ENCODE data around the gene KHK. TPM values are rescaled to one million over a fixed set of nuclear protein-coding genes. Genes with fewer than 3 reads are reported as not detected.
"Not testable (repeated sequence)": the region's sequence is repeated elsewhere in the genome, so short reads cannot be mapped to it uniquely, and the experiment has no call there.

Gene KHK
- total RNA-seq, 6 experiments from 2014 or later, result 101 to 283 (median 206) TPM

- Histone ChIP-seq H3K4me3 (no peak overlapping the region), H3K9me3 (no peaks in the 10 kb centered on the region), H3K27ac (no peak overlapping the region), H3K4me1 (no peaks in the 10 kb centered on the region), H3K36me3 (no peaks in the 10 kb centered on the region), H3K27me3 (no peaks in the 10 kb centered on the region)
- DNase-seq, result no peak
- no peak for ATAC-seq
- 30% methylated on average over 3 of the region's 3 CpGs for WGBS (ENCODE audit: insufficient coverage, low coverage, low lambda C conversion rate, missing lambda C conversion rate)
- intact Hi-C loops (cut with DNase I), result no loop called here
- no peak for TF ChIP-seq POLR2A (IDR thresholded peaks at IDR 0.05)
- TF ChIP-seq, protein P1, sequence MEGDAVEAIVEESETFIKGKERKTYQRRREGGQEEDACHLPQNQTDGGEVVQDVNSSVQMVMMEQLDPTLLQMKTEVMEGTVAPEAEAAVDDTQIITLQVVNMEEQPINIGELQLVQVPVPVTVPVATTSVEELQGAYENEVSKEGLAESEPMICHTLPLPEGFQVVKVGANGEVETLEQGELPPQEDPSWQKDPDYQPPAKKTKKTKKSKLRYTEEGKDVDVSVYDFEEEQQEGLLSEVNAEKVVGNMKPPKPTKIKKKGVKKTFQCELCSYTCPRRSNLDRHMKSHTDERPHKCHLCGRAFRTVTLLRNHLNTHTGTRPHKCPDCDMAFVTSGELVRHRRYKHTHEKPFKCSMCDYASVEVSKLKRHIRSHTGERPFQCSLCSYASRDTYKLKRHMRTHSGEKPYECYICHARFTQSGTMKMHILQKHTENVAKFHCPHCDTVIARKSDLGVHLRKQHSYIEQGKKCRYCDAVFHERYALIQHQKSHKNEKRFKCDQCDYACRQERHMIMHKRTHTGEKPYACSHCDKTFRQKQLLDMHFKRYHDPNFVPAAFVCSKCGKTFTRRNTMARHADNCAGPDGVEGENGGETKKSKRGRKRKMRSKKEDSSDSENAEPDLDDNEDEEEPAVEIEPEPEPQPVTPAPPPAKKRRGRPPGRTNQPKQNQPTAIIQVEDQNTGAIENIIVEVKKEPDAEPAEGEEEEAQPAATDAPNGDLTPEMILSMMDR (IDR thresholded peaks at IDR 0.05), result no peak
Measured at GRCh38 chr2:27105981-27106380, 19.4 kb downstream of the KHK start.

GRCh38 chr2:27108221-27108620 lies 21.6 kb downstream of the KHK start:
- Histone ChIP-seq H3K9me3 (no peaks in the 10 kb centered on the region), H3K27me3 (no peaks in the 10 kb centered on the region), H3K4me1 (no peaks in the 10 kb centered on the region), H3K4me3 (no peak overlapping the region), H3K36me3 (no peaks in the 10 kb centered on the region), H3K27ac (no peak overlapping the region)
- intact Hi-C loops (cut with DNase I), result no loop called here
- 62% methylated on average over 2 of the region's 2 CpGs for WGBS (ENCODE audit: insufficient coverage, low coverage, low lambda C conversion rate, missing lambda C conversion rate)
- no peak for DNase-seq
- no peak for TF ChIP-seq POLR2A (IDR thresholded peaks at IDR 0.05)
- TF ChIP-seq, protein P1 (IDR thresholded peaks at IDR 0.05), result no peak
- no peak for ATAC-seq

GRCh38 chr2:27109083-27109482 lies 22.5 kb downstream of the KHK start:
- ATAC-seq (no peak), DNase-seq (no peak)
- H3K27ac ChIP-seq, result no peak overlapping the region
- H3K27me3 ChIP-seq, result no peaks in the 10 kb centered on the region
- no peaks in the 10 kb centered on the region for H3K36me3 ChIP-seq
- no peaks in the 10 kb centered on the region for H3K9me3 ChIP-seq
- TF ChIP-seq, protein P1 (IDR thresholded peaks at IDR 0.05), result no peak
- no peak for TF ChIP-seq POLR2A (IDR thresholded peaks at IDR 0.05)
- no peak overlapping the region for H3K4me3 ChIP-seq
- intact Hi-C loops (cut with DNase I), result no loop called here
- no peaks in the 10 kb centered on the region for H3K4me1 ChIP-seq
- WGBS (ENCODE audit: insufficient coverage, low coverage, low lambda C conversion rate, missing lambda C conversion rate), result 90% methylated on average over 2 of the region's 3 CpGs

- H3K27ac ChIP-seq, DNase-seq: not testable (repeated sequence)
- 85% methylated on average over 18 of the region's 24 CpGs for WGBS (ENCODE audit: insufficient coverage, low coverage, low lambda C conversion rate, missing lambda C conversion rate)
Measured at GRCh38 chr2:27110603-27111352, 24.2 kb downstream of the KHK start.

DNA sequence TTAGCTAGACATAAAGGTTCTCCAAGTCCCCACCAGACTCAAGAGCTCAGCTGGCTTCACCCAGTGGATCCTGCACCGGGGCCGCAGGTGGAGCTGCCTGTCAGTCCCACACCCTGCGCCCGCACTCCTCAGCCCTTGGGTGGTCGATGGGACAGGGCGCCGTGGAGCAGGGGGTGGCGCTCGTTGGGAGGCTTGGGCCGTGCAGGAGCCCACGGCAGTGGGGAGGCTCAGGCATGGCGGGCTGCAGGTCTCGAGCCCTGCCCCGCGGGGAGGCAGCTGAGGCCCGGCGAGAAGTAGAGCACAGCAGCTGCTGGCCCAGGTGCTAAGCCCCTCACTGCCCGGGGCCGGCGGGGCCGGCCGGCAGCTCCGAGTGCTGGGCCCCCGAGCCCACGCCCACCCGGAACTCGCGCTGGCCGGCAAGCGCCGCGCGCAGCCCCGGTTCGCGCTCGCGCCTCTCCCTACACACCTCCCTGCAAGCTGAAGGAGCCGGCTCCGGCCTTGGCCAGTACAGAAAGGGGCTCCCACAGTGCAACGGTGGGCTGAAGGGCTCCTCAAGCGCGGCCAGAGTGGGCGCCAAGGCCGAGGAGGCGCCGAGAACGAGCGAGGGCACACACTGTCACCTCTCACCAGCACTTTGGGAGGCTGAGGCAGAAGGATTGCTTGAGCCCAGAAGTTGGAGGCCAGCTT lies 25.0 kb downstream of the KHK start:
- WGBS (ENCODE audit: insufficient coverage, low coverage, low lambda C conversion rate, missing lambda C conversion rate), result 80% methylated on average over 2 of the region's 49 CpGs
- H3K36me3 ChIP-seq; H3K27me3 ChIP-seq; H3K4me1 ChIP-seq; ATAC-seq; H3K9me3 ChIP-seq; DNase-seq; H3K27ac ChIP-seq; H3K4me3 ChIP-seq; intact Hi-C loops (cut with DNase I): not testable (repeated sequence)

More at GRCh38 chr2:27110603-27111352, 24.2 kb downstream of the KHK start:
- H3K27me3 ChIP-seq; H3K9me3 ChIP-seq; ATAC-seq; H3K4me1 ChIP-seq; intact Hi-C loops (cut with DNase I); H3K4me3 ChIP-seq; H3K36me3 ChIP-seq: not testable (repeated sequence)
